GM12801 (cell line): ENCODE results near the gene OR1J1.

Experiments used
- TF ChIP-seq, protein P1 (sequence below): IDR thresholded peaks from one replicate; pipeline ENCODE4 v1.5.1; 2011; ENCODE audit warnings: control low read depth; ENCODE audit not compliant: insufficient read length; ENCODE audit errors: extremely low read depth

OR1J1 gene, protein sequence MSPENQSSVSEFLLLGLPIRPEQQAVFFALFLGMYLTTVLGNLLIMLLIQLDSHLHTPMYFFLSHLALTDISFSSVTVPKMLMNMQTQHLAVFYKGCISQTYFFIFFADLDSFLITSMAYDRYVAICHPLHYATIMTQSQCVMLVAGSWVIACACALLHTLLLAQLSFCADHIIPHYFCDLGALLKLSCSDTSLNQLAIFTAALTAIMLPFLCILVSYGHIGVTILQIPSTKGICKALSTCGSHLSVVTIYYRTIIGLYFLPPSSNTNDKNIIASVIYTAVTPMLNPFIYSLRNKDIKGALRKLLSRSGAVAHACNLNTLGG

DNA sequence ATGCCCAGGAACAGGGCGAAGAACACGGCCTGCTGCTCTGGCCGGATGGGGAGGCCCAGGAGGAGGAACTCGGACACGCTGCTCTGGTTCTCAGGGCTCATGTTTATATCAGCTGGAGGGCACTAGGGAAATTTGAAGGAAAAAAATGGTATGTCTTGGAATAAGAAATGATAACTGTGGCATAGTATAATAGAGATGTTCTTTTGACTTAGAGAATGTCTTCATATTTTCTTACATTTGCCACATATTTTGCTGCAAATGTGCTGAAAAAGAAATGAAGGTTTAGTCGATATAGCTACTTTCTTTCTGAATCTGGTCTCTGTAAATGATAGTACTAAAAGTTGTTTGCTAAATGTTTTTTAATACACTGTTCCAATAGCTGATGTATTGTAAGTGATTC is at the start of gene OR1J1:
TSS of gene OR1J1 (minus strand) at position 101 of the 400 bp plus-strand sequence. CDS start at position 101, 0 bp downstream.
- TF ChIP-seq, protein P1, sequence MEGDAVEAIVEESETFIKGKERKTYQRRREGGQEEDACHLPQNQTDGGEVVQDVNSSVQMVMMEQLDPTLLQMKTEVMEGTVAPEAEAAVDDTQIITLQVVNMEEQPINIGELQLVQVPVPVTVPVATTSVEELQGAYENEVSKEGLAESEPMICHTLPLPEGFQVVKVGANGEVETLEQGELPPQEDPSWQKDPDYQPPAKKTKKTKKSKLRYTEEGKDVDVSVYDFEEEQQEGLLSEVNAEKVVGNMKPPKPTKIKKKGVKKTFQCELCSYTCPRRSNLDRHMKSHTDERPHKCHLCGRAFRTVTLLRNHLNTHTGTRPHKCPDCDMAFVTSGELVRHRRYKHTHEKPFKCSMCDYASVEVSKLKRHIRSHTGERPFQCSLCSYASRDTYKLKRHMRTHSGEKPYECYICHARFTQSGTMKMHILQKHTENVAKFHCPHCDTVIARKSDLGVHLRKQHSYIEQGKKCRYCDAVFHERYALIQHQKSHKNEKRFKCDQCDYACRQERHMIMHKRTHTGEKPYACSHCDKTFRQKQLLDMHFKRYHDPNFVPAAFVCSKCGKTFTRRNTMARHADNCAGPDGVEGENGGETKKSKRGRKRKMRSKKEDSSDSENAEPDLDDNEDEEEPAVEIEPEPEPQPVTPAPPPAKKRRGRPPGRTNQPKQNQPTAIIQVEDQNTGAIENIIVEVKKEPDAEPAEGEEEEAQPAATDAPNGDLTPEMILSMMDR, result no peak

GRCh38 chr9:122527193-122527592 is 49.5 kb upstream of the OR1J1 start, which contains the start of gene OR1N1:
OR1N1 (minus strand) TSS chr9:122527293; CDS start chr9:122527293, 0 bp downstream.
- TF ChIP-seq, protein P1, result no peak

DNA sequence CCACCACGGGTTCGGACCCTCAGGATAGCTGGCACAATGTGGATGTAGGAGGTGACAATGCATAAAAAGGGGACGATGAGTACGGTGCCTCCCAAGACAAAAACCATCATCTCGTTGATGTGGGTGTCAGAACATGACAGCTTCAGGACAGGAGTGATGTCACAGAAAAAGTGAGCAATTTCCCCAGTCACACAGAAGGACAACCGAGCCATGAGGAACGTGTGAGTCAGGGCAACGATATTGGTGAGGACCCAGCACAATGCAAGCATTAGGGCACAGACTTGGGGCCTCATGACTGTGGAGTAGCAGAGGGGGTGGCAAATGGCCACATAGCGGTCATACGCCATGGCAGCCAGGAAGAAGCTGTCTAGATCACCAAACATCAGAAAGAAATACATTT is 48.9 kb upstream of the OR1J1 start:
- TF ChIP-seq, protein P1, result no peak

GRCh38 chr9:122519376-122519775 is 41.6 kb upstream of the OR1J1 start:
- TF ChIP-seq, protein P1, result no peak

DNA sequence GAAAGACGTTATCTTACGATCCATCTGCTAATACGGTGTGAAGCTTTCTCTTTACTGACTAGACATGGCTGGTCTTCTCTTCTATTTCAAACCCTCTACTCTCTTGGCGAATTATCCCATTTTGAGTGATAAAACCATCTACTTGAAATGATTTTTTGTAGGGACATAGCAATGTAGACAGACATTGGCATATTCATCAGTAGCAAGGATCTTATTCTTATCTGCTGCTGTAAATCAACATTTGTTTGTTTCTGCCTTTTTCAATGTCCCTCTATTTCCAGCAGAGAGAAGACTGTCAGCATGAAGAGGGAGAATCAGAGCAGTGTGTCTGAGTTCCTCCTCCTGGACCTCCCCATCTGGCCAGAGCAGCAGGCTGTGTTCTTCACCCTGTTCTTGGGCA is 41.1 kb upstream of the OR1J1 start, which contains the start of gene OR1J4:
TSS of gene OR1J4 (plus strand) at position 301 of the 400 bp plus-strand sequence. CDS start at position 301, 0 bp downstream.
- TF ChIP-seq, protein P1, result no peak

DNA sequence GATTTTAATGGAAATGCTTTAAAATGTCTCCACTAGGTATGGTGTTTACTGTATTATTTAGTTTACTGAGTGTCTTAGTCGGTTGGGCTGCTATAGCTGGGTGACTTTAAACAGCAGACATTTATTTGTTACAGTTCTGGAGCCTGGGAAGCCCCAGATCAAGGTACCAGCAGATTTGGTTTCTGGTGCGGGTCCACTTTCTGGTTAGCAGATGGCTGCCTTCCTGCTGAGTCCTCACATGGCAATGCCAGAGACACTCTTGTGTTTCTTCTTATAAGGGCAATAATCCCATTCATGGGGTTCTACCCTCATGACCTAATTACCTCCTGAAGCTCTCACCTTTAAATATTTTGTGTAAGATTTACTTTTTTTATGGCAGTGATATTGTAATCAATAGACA is 40.5 kb upstream of the OR1J1 start:
- TF ChIP-seq, protein P1, result no peak

GRCh38 chr9:122510502-122510901 is 32.8 kb upstream of the OR1J1 start, which contains the start of gene OR1J2:
OR1J2 (plus strand) TSS chr9:122510802; CDS start chr9:122510802, 0 bp downstream.
- TF ChIP-seq, protein P1, result no peak
